HG02610 (cell line): ENCODE results near the gene BST2.

Experiments
- ATAC-seq: cut with Tn5 transposase; IDR thresholded peaks from one replicate; pipeline ENCODE4 v1.9.1; 2021; ENCODE audit warnings: mild to moderate bottlenecking, moderate library complexity; ENCODE audit not compliant: unreplicated experiment

BST2 gene

DNA sequence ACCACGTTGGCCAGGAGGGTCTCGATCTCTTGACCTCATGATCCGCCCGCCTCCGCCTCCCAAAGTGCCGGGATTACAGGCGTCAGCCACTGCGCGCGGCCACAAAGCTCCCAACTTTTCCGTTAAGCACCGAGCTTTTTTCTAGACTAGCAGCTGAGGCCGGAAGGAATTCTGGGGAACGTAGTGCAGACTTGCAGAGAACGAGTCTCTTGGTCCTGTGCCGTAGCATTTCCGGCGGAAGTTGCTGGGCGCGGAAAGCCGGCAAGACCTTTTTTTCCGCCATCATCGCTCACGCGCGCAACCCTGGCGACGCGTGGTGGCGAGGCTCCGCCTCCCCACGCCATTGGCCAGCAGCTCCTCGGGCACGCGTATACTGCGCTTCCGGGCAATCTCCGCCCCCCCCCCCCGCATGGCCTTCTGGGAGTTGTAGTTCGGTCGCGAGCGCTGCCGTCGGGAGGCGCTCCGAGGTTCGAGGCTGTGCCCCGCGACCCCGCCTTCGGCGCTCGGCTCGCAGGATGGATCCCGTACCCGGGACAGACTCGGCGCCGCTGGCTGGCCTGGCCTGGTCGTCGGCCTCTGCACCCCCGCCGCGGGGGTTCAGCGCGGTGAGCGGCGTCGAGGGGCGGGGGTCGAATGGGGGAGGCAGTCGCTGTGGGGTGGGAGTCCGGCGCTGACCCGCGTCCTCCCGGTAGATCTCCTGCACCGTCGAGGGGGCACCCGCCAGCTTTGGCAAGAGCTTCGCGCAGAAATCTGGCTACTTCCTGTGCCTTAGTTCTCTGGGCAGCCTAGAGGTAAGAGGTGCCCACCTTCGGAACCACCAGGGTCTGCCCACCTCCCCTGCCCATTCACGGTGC lies 14.4 kb upstream of the BST2 start, which contains the start of gene MVB12A:
Gene MVB12A, plus strand, starts transcription at position 427 of the 854 bp plus-strand sequence. Its CDS starts 89 bp downstream, at position 516.
- peak; percentile 87 for ATAC-seq

GRCh38 chr19:17419154-17419620 lies 13.8 kb upstream of the BST2 start:
- ATAC-seq, result no peak

GRCh38 chr19:17418710-17419109 lies 13.3 kb upstream of the BST2 start:
- no peak for ATAC-seq

DNA sequence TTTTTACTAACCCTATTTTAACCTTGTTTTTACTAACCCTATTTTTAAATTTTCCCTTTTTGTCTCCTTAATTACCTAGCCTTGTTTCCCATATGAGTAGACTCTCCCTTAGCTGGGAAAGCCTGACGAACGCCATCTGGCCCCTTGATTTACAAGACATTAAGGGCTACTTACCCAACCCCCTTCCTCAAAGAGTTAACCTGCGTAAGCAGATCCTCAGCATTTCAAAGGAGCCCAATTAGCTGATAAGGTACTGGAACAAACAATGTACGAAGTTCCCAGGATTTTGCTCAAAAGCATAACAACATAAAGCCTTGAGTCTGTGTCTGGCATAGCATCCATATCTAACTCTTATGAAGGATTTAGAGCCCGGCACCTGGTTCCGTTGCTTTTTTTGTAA lies 9.7 kb upstream of the BST2 start:
- no peak for ATAC-seq

DNA sequence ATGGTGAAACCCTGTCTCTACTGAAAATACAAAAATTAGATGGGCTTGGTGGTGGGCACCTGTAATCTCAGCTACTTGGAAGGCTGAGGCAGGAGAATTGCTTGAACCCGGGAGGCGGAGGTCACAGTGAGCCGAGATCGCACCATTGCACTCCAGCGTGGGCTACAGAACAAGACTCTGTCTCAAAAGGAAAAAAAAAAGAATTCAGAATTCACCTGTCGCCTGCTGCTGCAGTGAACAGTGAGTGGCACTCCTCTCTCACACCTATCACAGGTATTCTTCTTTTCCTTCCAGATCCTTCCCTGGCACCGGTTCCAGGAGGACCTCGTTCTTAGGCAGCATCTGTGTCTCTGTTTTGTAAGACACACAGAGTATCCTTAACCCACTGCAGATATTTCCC lies 8.7 kb upstream of the BST2 start:
- ATAC-seq, result no peak

DNA sequence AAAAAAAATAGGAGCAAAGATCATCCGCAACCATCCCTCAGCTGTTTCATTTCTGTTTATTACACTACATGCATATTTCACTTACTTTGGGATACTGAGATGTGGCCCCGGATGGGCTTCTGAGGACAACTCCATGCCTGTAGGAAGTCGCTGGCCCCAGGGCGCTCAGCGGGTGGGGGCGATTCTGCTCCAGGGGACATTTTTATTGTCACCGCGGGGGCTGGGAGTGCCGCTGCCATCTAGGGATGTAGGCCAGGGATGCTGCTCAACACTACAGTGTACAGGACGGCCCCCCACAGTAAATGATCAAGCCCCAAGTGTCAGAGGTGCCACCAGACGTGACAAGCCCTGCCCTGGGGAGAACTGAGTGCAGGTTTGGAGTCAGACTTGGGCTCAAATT lies 6.4 kb upstream of the BST2 start:
- no peak for ATAC-seq

DNA sequence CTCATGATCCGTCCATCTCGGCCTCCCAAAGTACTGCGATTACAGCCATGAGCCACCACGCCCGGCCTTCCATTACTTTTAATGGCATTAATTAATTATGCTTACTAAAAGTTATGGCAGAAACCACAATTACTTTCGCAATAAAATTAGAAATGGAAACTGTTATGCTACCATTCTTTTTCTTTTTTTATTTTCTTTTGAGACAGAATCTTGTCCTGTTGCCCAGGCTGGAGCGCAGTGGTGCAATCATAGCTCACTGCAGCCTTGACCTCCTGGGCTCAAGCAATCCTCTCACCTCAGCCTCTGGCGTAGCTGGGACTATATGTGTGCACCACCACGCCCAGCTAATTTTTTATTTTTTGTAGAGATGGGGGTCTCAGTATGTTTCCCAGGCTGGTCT lies 4.6 kb upstream of the BST2 start:
- ATAC-seq, result no peak

- ATAC-seq, result no peak
Measured at GRCh38 chr19:17406887-17407196, 1.4 kb upstream of the BST2 start.

DNA sequence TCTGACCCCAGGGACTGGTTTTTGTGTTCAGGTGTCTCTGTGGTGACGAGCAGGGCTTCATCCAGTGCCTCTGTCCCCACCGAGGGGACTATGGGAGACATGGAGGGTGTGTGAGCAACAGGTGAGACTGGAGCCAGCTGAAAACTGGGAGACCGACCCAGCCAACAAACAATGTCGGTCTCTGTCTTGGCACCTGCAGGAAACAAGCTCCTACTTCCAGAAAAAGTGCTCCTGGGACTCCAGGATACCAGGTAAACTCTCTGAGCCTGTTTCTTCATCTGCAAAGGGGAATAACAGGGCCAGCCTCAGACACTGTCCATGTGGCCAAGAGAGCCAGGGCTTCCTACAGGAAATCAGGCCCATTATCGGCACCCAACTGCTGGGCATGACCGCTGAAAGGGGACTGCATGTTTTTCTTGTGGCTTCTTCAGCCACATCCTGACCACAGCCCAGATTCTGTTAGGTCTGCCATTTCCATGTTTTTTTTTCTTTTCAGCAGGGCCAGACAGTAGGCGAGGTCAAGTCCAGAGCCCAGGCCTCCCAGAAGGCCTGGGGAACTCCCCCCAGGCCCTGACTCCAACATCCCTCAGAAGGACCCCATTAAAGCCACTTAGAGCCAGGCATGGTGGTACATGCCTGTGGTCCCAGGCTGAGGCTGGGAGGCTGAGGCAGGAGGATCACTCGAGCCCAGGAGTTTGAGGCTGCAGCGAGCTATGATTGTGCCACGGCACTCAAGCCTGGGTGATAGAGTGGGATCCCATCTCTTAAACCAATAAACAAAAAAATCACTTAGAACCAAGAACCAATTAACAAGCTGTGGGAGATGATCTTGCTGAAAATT lies 836 bp upstream of the BST2 start:
- ATAC-seq, result no peak

- ATAC-seq, result peak; percentile 25
Measured at GRCh38 chr19:17404621-17405249, 695 bp downstream of the BST2 start.

DNA sequence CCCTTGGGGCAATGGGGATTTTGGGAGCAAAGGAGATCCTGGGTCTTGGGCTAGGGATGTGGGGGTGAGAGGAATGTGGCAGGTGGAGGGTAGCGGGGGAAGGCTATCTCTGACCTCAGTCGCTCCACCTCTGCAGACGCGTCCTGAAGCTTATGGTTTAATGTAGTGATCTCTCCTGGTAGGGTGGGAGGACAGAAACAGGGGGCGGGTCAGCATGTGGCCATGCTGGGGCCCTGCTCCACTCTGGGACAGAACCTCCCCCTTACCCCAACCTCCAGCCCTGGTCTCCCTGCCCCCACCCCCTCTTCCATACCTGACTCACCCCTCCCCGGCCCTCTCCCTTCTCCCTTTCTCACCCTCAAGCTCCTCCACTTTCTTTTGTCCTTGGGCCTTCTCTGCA lies 1.4 kb downstream of the BST2 start:
- ATAC-seq, result no peak

DNA sequence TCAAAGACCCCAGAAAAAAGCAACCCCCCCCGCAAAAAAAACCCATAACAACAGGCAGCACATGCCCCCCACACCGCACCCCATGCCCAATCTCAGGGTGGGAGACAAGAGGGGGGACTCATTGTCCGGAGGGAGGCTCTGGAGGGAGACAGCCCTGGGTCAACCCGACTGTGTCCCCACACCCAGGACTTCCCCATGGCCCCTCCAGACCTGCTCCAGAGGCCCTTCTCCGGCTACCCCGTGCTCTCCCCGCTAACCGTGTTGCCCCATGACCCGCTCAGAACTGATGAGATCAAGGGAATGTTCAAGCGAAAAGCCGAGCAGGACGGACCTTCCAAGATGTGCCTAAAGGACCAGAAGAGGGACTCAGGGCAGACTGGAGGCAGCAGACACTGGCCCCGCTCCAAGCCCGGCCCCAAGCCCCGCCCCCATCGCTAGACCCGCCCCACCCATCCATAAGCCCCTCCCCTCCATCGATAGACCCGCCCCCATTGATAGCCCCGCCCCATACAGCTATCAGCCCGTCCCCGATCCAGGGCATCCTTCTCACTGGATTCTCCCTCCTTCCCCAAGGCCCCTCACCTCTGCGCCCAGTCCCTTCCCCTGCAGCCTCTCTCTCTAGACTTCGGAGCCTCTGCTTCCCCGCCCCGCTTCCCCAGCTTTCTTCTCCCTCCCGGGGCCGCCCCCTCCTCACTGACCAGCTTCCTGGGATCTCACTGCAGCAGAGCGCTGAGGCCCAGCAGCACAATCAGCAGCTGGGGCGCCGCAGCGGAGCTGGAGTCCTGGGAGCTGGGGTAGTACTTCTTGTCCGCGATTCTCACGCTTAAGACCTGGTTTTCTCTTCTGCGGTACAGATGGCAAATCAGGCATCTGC lies 2.2 kb downstream of the BST2 start:
- no peak for ATAC-seq

DNA sequence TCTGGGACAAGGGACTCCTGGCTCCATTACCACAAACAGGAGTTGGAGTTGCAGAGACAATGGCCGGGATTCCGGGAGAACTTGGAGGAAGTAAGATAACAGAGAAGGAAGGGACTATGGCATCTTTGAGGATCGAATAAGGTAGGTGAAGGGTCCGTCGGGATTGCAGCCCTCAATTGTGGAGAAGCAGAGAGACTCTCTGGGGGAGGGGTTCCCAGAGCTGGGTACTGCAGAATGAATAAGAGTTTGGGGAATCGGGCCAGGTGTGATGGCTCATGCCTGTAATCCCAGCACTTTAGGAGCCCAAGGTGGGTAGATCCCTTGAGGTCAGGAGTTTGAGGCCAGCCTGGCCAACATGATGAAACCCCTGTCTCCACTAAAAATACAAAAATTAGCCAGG lies 3.8 kb downstream of the BST2 start:
- ATAC-seq, result no peak

GRCh38 chr19:17398902-17399527 lies 6.4 kb downstream of the BST2 start:
- ATAC-seq, result no peak

GRCh38 chr19:17394891-17395415 lies 10.5 kb downstream of the BST2 start:
- ATAC-seq, result no peak

GRCh38 chr19:17393914-17394313 lies 11.5 kb downstream of the BST2 start, which contains the start of gene CCDC194:
Gene CCDC194, minus strand, starts transcription at chr19:17394196. Its CDS starts 38 bp downstream, at chr19:17394158.
- ATAC-seq, result no peak

DNA sequence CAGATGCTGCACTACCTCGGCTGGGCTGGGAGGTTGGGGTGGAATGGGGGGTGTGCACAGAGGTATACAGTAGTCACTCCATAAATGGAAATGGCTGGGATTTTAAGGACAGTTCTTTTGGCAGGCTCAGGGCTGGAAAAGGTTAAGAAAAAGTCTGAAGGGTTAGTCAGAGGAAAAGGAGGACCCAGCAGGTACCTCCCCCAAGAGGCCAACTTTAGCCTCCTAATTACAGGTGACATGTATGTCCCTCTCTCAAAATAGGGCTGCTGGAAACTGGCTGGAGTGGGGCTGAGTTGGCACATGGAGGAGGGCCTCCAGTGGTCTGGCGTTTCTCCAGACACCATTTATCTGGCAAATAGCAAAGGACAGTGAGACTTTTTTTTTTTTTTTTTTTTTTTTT lies 12.4 kb downstream of the BST2 start:
- no peak for ATAC-seq

- no peak for ATAC-seq
Measured at GRCh38 chr19:17391371-17392151, 13.9 kb downstream of the BST2 start.
